ENCODE data around the gene ZC3H7A. TPM values are rescaled to one million over a fixed set of nuclear protein-coding genes. Genes with fewer than 3 reads are reported as not detected.

Gene ZC3H7A
- total RNA-seq, 1 experiment from 2014 or later, result 63.5 TPM

DNA sequence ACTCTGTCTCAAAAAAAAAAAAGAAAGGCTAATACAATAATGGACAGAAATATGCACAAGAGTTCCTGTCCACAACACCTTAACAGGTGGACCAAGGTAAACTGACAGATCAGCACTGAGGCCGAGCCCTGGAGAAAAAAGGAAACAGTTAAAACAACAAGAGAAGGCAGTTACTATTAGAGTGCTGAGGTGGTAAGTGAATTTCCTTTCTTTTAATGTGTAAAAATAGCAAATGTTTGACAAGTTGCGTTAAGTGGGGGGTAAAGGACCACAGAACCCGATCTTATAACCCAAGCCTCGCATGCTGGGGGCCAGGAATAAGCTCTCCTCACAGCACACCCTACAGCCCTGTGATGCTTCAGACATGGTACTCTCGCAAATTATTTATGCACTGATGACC lies 79.2 kb downstream of the ZC3H7A start:
- H3F3A ChIP-seq (ENCODE audit: insufficient read depth, low read depth), result peaks cover 9% of the 10 kb centered on the region; the same call in 1 of the 2 replicates
- BruUV-seq (replicated peaks), result no TSS peak
- no peak overlapping the region for H2AFZ ChIP-seq
- H3K79me2 ChIP-seq (ENCODE audit: low read depth), result no peaks in the 10 kb centered on the region
- POLR2A ChIA-PET (ENCODE audit: unreplicated experiment), result no interaction called here
- no peak for DNase-seq
- no peak overlapping the region for H3K27ac ChIP-seq
- H3K4me1 ChIP-seq (replicated peaks; ENCODE audit: insufficient read depth), result no peaks in the 10 kb centered on the region
- CTCF ChIA-PET, result interaction anchor here (0.6 kb wide), 1 partner anchor 768 kb away, joined by 3 read pairs; no protein-coding TSS in a partner anchor
- H3K36me3 ChIP-seq (ENCODE audit: low read depth), result 0 out of 2 replicates have a peak, but pooled peaks cover 4% of the 10 kb centered on the region
- TF ChIP-seq, protein P1, sequence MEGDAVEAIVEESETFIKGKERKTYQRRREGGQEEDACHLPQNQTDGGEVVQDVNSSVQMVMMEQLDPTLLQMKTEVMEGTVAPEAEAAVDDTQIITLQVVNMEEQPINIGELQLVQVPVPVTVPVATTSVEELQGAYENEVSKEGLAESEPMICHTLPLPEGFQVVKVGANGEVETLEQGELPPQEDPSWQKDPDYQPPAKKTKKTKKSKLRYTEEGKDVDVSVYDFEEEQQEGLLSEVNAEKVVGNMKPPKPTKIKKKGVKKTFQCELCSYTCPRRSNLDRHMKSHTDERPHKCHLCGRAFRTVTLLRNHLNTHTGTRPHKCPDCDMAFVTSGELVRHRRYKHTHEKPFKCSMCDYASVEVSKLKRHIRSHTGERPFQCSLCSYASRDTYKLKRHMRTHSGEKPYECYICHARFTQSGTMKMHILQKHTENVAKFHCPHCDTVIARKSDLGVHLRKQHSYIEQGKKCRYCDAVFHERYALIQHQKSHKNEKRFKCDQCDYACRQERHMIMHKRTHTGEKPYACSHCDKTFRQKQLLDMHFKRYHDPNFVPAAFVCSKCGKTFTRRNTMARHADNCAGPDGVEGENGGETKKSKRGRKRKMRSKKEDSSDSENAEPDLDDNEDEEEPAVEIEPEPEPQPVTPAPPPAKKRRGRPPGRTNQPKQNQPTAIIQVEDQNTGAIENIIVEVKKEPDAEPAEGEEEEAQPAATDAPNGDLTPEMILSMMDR (conservative IDR thresholded peaks at IDR 0.05), result no peak
- TF ChIP-seq EZH2 (IDR thresholded peaks at IDR 0.05; ENCODE audit: low read depth), result no peak
- H3K4me3 ChIP-seq, result no peak overlapping the region
- H3K9me3 ChIP-seq (ENCODE audit: insufficient read depth, low read depth), result no peaks in the 10 kb centered on the region
- intact Hi-C loops (cut with micrococcal nuclease; ENCODE audit: unreplicated experiment), result loop anchor here (10.0 kb wide), 1 partner anchor 183 kb away; no protein-coding TSS in a partner anchor
- H3K9me2 ChIP-seq (ENCODE audit: insufficient read depth), result no peaks in the 10 kb centered on the region
- H3K4me2 ChIP-seq, result no peak overlapping the region
- no peaks in the 10 kb centered on the region for H3K27me3 ChIP-seq (ENCODE audit: insufficient read depth, low read depth)
- peaks cover 14% of the 10 kb centered on the region for H4K20me1 ChIP-seq (ENCODE audit: insufficient read depth)

DNA sequence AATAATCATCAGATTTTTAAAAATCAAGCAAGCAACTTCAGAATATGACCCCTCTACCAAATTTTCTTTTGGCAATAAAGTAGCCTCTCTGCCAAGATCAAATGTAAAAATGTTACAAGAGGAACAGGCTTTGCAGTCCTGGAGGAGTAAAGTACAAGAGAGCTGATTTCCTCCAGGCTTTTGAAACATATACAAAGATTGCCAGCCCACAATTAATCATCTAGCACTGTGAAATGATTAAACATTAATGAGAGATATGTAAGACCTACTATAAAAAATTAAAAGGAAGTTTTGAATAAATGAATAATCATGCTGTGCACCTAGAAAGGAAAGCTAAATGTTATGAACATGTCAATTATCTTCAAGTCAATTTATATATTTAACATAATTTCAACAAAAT lies 80.7 kb downstream of the ZC3H7A start:
- Histone ChIP-seq H3K36me3 (ENCODE audit: low read depth) (0 out of 2 replicates have a peak, but pooled peaks cover 4% of the 10 kb centered on the region), H3K4me2 (no peak overlapping the region), H3K79me2 (ENCODE audit: low read depth) (no peaks in the 10 kb centered on the region), H4K20me1 (ENCODE audit: insufficient read depth) (peaks cover 7% of the 10 kb centered on the region), H2AFZ (no peak overlapping the region), H3K9me3 (ENCODE audit: insufficient read depth, low read depth) (no peaks in the 10 kb centered on the region), H3K27ac (no peak overlapping the region), H3K4me1 (replicated peaks; ENCODE audit: insufficient read depth) (no peaks in the 10 kb centered on the region), H3K9me2 (ENCODE audit: insufficient read depth) (no peaks in the 10 kb centered on the region), H3K27me3 (ENCODE audit: insufficient read depth, low read depth) (no peaks in the 10 kb centered on the region), H3K4me3 (no peak overlapping the region), H3F3A (ENCODE audit: insufficient read depth, low read depth) (peaks cover 9% of the 10 kb centered on the region; the same call in 1 of the 2 replicates)
- ChIA-PET CTCF (no interaction called here), POLR2A (ENCODE audit: unreplicated experiment) (interaction anchor here (0.6 kb wide), 1 partner anchor 60 kb away, joined by 3 read pairs; no protein-coding TSS in a partner anchor)
- TF ChIP-seq EZH2 (IDR thresholded peaks at IDR 0.05; ENCODE audit: low read depth), result no peak
- TF ChIP-seq, protein P1 (conservative IDR thresholded peaks at IDR 0.05), result no peak
- BruUV-seq (replicated peaks), result no TSS peak
- no peak for DNase-seq
- intact Hi-C loops (cut with micrococcal nuclease; ENCODE audit: unreplicated experiment), result loop anchor here (10.0 kb wide), 1 partner anchor 182 kb away; no protein-coding TSS in a partner anchor

DNA sequence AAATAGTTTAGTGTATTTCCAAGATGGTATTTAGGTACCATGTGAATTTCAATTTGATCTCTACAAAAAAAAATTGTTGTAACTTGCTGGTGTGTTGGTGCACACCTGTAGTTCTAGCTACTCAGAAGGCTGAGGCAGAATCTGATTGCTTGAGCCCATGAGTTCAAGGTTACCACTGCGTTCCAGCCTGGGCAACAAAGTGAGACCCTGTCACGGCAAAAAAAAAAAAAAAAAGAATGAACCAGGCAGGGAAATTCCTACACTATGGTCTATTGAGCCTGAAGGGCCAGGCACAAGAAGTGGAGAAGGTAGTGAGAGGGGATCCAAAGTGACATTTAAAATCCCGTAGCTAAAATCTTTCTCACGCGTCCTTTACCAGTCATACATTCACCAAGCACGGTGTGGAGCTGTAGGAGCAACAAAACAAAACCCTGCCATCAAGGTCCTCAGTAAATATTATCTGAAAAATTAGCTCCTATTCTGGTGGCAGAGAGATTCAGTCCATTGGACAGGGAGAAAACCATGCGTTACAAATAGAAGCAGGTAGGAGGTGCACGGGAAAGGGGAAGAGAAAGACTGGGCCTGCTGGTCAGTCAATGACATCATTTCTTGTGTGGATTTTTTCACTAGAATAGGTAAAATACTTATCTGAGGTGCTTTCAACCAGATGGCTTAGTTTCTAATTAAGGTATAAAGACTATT lies 81.7 kb downstream of the ZC3H7A start:
- no peaks in the 10 kb centered on the region for H3K4me1 ChIP-seq (replicated peaks; ENCODE audit: insufficient read depth)
- H3K4me3 ChIP-seq, result no peak overlapping the region
- TF ChIP-seq, protein P1 (conservative IDR thresholded peaks at IDR 0.05), result no peak
- TF ChIP-seq EZH2 (IDR thresholded peaks at IDR 0.05; ENCODE audit: low read depth), result no peak
- 0 out of 2 replicates have a peak, but pooled peaks cover 4% of the 10 kb centered on the region for H3K36me3 ChIP-seq (ENCODE audit: low read depth)
- POLR2A ChIA-PET (ENCODE audit: unreplicated experiment), result no interaction called here
- no peak for DNase-seq
- intact Hi-C loops (cut with micrococcal nuclease; ENCODE audit: unreplicated experiment), result loop anchor here (2.0 to 10.0 kb wide), 3 partner anchors 181 to 745 kb away; no protein-coding TSS in a partner anchor
- no peak overlapping the region for H3K4me2 ChIP-seq
- H2AFZ ChIP-seq, result no peak overlapping the region
- H3K27me3 ChIP-seq (ENCODE audit: insufficient read depth, low read depth), result no peaks in the 10 kb centered on the region
- no peaks in the 10 kb centered on the region for H3K79me2 ChIP-seq (ENCODE audit: low read depth)
- H3K9me2 ChIP-seq (ENCODE audit: insufficient read depth), result no peaks in the 10 kb centered on the region
- H4K20me1 ChIP-seq (ENCODE audit: insufficient read depth), result peaks cover 10% of the 10 kb centered on the region
- H3K27ac ChIP-seq, result no peak overlapping the region
- CTCF ChIA-PET, result interaction anchor here (0.7 to 1.1 kb wide), 2 partner anchors 13 to 279 kb away, joined by 3 to 4 read pairs; no protein-coding TSS in a partner anchor
- H3F3A ChIP-seq (ENCODE audit: insufficient read depth, low read depth), result peaks cover 9% of the 10 kb centered on the region; the same call in 1 of the 2 replicates
- BruUV-seq (replicated peaks), result no TSS peak
- H3K9me3 ChIP-seq (ENCODE audit: insufficient read depth, low read depth), result no peaks in the 10 kb centered on the region
